Stimulated activated memory B cell treated with anti-CD40 and anti-IgM and Interleukin-4, amounts not matched to agents 10 μg/mL and 1 μg/mL and 100 μg/mL, for 72 hours (primary cell): Measurements from ENCODE around the gene KATNB1.
"Not testable (repeated sequence)": the region's sequence is repeated elsewhere in the genome, so short reads cannot be mapped to it uniquely, and the experiment has no call there.

Experiments used
- ATAC-seq: fragments of 150-1000 bp; cut with Tn5 transposase; 2 replicates; pipeline ENCODE4 v1.10.0; 2021
- H3K27ac Mint-ChIP-seq: one replicate; pipeline ENCODE4 v1.8.0; 2022; ENCODE audit warnings: mild to moderate bottlenecking, mixed read lengths
- H3K27me3 Mint-ChIP-seq: one replicate; pipeline ENCODE4 v1.8.0; 2022; ENCODE audit warnings: mixed read lengths
- H3K36me3 Mint-ChIP-seq: one replicate; pipeline ENCODE4 v1.8.0; 2022; ENCODE audit warnings: mixed read lengths
- H3K4me1 Mint-ChIP-seq: one replicate; pipeline ENCODE4 v1.8.0; 2022; ENCODE audit warnings: mixed read lengths
- H3K4me3 Mint-ChIP-seq: one replicate; pipeline ENCODE4 v1.8.0; 2022; ENCODE audit warnings: mild to moderate bottlenecking, moderate library complexity, mixed read lengths
- H3K9me3 Mint-ChIP-seq: one replicate; pipeline ENCODE4 v1.8.0; 2022; ENCODE audit warnings: mixed read lengths

KATNB1 gene

DNA sequence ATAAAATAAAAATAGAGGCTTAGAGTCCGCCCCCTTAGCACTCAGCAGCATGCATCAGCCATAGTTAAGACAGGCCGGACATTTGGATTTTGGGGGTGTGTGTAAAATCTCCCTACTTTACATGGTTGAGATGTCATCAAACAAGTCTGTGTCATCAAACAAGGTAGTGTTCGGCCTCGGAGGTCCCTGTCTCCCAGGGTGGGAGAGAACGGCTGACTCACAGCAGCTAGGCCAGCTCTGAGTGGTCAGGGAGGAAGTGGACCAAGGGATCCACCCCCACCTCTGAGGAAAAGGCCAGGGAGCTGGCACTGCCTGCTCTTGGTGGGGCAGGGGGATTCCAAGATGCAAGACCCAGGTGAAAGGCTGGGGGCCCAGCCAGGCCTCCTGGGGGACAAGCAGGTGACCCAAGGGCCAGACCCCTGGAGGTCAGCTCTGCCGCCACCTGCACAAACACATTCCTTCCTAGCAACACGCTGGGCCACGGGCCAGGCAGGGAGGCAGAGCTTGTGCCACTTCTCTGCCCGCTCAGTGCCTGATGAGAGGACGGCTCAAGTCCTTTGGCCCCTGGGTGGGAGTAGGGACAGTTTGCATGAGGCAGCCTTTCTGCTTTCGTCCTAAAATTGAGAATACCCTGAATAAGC lies 38.2 kb downstream of the KATNB1 start:
- Mint-ChIP-seq H3K9me3 (no peaks in the 10 kb centered on the region), H3K27ac (no peak overlapping the region), H3K4me1 (no peaks in the 10 kb centered on the region), H3K27me3 (peaks cover 9% of the 10 kb centered on the region), H3K4me3 (no peak overlapping the region), H3K36me3 (no peaks in the 10 kb centered on the region)
- no peak for ATAC-seq

DNA sequence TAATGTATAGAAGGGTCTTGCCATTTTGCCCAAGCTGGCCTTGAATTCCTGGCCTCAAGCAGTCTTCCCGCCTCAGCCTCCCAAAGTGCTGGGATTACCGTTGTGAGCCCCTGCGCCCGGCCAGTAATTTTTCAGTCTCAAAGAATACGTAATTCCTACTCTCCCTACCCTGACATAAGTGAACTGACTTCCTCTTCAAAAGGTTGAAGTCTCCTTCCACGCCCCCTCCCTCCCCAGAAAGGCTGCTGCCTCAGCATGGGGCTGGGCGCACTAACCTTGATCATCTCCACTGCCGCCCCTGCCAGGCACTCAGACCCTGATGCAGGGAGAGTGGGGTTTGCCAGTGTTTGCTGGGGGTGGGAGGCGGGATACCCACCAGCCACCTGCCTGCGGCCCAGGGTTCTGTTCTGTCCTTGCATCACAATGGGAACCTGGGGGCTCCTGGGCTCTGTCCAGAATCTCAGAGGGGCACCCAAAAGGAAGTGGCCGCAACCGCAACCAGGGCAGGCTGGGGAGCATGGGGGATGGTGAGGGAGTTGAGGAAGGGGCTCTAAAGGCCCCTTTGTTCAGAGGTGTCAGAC lies 39.2 kb downstream of the KATNB1 start:
- Mint-ChIP-seq H3K27me3 (peaks cover 9% of the 10 kb centered on the region), H3K4me3 (no peak overlapping the region), H3K27ac (no peak overlapping the region), H3K4me1 (no peaks in the 10 kb centered on the region), H3K36me3 (no peaks in the 10 kb centered on the region), H3K9me3 (no peaks in the 10 kb centered on the region)
- ATAC-seq, result no peak

DNA sequence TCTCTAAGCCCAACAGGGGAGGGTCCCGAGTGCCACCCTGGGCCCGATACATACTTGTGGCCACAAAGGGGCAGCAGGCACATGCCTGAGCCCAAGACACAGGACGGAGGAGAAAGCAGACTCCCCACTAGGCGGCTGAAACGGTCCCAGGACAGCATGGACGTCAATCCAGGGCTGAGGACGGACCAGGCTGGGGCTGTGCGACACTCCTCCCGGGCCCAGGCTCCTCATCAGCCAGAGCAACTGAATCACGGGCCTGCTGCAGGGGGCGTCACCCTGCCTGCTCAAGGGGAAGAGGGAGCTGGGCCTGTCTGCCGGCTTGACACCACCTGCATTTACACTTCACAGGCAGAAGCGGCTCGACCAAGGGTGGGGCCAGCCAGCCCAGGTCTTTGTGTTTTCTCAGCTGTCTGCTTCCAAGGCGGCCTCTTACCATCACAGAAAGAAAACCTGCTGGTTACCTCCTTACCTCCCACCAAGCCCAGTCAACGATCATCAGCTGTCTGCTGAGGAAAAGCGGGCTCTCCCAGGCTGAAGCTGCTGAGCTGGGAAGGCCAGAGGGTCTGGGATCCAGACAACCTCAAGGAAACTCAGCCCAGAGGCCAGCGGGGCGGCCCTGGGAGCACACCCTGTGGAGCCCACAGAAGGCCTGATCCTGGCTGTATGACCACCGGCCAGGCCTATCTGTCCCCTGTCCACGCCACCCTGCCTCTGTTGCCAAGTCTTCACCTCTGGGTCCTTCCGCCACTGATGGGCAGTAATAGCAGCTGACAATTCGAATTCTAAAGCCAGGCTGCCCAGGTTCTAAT lies 40.3 kb downstream of the KATNB1 start:
- no peak for ATAC-seq
- Mint-ChIP-seq H3K36me3 (no peaks in the 10 kb centered on the region), H3K4me1 (no peaks in the 10 kb centered on the region), H3K27ac (no peak overlapping the region), H3K27me3 (peaks cover 10% of the 10 kb centered on the region), H3K9me3 (no peaks in the 10 kb centered on the region), H3K4me3 (no peak overlapping the region)

DNA sequence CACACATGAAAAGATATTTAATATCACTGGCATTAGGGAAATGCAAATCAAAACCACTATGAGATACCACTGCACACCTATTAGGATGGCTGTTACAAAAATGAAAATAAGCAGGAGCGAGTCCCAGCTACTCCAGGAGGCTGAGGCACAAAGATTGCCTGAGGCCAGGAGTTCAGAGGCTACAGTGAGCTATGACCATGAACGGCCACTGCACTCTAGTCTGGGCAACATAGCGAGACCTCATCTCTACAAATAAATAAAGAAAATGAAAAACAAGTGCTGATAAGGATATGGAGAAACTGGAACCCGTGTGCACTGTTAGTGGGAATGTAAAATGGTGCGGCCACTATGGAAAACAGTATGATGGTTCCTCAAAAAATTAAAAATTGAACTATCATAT lies 43.1 kb downstream of the KATNB1 start:
- Mint-ChIP-seq H3K27me3 (peaks cover 7% of the 10 kb centered on the region), H3K27ac (no peak overlapping the region), H3K4me1 (no peaks in the 10 kb centered on the region), H3K9me3 (no peaks in the 10 kb centered on the region), H3K4me3 (no peak overlapping the region), H3K36me3 (no peaks in the 10 kb centered on the region)
- ATAC-seq, result no peak

GRCh38 chr16:57779836-57780235 lies 44.3 kb downstream of the KATNB1 start:
- H3K4me3 Mint-ChIP-seq, ATAC-seq, H3K36me3 Mint-ChIP-seq, H3K4me1 Mint-ChIP-seq, H3K27ac Mint-ChIP-seq, H3K9me3 Mint-ChIP-seq: not testable (repeated sequence)
- H3K27me3 Mint-ChIP-seq, result peaks cover 17% of the 10 kb centered on the region

GRCh38 chr16:57781349-57781740 lies 45.8 kb downstream of the KATNB1 start:
- Mint-ChIP-seq H3K27ac (no peak overlapping the region), H3K4me1 (no peaks in the 10 kb centered on the region), H3K9me3 (no peaks in the 10 kb centered on the region)

DNA sequence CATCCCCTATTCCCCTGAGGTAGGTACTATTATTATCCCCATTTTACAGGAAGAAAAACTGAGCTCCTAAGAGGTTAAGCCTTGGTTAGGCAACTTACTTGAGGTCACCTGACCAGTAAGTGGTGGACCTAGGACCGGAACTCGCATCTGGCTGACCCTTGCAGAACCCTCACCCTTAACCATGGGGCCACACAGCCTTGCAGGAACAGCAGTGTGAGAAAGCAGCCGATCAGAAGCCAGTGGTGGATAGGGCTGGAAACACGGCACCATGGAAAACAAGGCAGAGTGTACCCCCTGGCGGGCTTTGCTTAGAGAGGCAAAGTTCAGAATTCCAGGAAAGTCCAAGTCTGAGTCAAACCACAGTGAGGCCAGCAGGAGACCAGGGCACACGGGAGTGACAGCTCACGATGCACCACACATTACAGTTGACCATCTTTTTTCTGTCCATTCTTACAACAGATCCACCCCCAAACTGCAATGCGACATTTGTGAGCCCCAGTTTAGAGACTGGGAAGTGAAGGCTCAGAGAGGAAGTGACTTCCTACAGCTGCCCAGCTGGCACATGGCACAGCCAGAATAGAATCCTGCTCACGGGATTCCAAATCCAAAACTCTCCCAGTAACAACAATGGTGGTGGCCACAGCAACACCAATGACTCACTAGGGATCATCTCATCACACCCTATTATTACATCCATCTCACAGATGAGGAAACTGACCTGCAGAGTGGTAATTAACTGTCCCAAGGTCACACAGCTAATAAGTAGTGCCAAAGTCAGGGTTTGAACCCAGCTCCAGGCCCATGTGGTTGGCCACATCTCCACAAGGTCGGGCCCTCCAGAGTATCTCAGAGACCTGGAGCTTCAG lies 46.4 kb downstream of the KATNB1 start:
- no peak for ATAC-seq
- Mint-ChIP-seq H3K4me1 (no peaks in the 10 kb centered on the region), H3K36me3 (no peaks in the 10 kb centered on the region), H3K27ac (no peak overlapping the region), H3K4me3 (no peak overlapping the region), H3K27me3 (peaks cover 33% of the 10 kb centered on the region), H3K9me3 (no peaks in the 10 kb centered on the region)

More at GRCh38 chr16:57781349-57781740, 45.8 kb downstream of the KATNB1 start:
- Mint-ChIP-seq H3K4me3 (no peak overlapping the region), H3K27me3 (peaks cover 29% of the 10 kb centered on the region), H3K36me3 (no peaks in the 10 kb centered on the region)
- no peak for ATAC-seq

DNA sequence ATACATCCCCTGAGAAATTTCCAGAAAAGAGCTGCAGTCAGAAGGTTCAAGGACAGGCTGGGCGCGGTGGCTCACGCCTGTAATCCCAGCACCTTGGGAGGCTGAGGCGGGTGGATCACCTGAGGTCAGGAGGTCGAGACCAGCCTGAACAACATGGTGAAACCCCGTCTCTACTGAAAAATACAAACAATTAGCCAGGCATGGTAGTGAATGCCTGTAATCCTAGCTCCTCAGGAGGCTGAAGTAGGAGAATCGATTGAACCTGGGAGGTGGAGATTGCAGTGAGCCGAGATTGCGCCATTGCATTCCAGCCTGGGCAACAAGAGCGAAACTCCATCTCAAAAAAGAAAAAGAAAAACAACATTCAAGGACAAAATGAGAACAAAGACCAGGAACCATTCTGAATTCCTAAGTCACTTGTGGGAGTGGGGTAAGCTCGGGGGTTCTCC lies 47.1 kb downstream of the KATNB1 start:
- H3K27ac Mint-ChIP-seq, ATAC-seq, H3K4me1 Mint-ChIP-seq, H3K36me3 Mint-ChIP-seq, H3K4me3 Mint-ChIP-seq, H3K9me3 Mint-ChIP-seq: not testable (repeated sequence)
- H3K27me3 Mint-ChIP-seq, result peaks cover 33% of the 10 kb centered on the region

DNA sequence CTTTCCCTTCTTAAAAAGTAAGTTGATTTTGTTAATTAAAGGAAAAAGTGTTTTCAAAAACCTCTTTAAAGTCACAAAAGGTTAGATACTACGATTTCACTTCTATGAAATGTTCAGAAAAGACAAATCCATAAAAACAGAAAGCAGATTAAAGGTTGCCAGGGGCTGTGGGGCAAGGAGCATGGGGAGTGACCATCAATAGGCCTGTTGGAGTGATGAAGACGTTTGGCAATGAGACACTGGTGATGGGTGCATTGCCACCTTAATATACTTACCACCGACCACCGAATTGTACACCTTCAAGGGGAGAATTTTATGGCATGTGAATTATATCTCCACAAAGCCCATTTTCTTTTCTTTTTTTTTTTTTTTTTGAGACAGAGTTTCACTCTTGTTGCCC lies 47.5 kb downstream of the KATNB1 start:
- no peak for ATAC-seq
- Mint-ChIP-seq H3K27me3 (peaks cover 33% of the 10 kb centered on the region), H3K36me3 (no peaks in the 10 kb centered on the region), H3K27ac (no peak overlapping the region), H3K4me3 (no peak overlapping the region), H3K9me3 (no peaks in the 10 kb centered on the region), H3K4me1 (no peaks in the 10 kb centered on the region)

DNA sequence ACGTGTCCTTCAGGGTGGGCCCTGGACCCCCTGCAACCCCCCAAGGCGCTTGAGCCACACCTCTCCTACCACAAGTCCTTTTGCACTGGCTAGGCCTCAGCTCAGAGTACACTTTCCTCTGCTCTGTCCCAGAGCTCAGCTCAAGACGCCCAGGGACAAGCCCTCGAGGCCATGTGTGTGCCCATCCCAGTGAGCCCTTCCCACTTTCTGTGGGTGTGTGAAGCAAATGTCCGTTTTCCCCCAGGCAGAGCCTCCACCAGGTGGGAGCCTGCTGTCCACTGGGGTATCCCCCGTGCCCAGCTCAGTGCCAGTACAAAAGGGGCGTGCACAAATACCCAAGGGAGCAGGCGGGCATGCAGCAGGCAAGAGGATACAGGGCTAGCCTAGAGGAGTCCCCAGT lies 48.3 kb downstream of the KATNB1 start:
- no peaks in the 10 kb centered on the region for H3K9me3 Mint-ChIP-seq
- no peak for ATAC-seq
- no peaks in the 10 kb centered on the region for H3K36me3 Mint-ChIP-seq
- H3K27ac Mint-ChIP-seq, result no peak overlapping the region
- H3K4me1 Mint-ChIP-seq, result no peaks in the 10 kb centered on the region
- peaks cover 33% of the 10 kb centered on the region for H3K27me3 Mint-ChIP-seq
- no peak overlapping the region for H3K4me3 Mint-ChIP-seq

DNA sequence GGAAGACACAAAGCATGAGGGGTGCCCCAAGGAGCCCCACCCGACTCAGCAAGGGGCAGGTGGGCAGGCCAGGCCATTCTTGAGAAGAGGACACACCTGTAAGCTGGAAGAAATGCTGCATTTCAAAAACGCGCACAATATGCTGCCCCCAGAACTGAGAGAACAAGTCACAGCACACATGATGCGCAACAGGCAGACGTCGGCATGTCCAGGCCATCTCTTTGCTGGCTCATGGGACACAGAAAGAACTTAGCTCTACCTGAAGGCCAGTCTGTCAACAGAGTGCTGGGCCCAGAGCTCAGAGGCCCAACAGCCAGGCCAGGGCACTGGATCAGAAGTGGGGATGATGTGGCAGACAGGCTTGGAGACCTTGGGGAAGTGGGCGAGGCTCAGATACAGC lies 48.8 kb downstream of the KATNB1 start:
- Mint-ChIP-seq H3K9me3 (no peaks in the 10 kb centered on the region), H3K4me3 (no peak overlapping the region), H3K27me3 (peaks cover 33% of the 10 kb centered on the region), H3K27ac (no peak overlapping the region), H3K36me3 (no peaks in the 10 kb centered on the region), H3K4me1 (no peaks in the 10 kb centered on the region)
- ATAC-seq, result no peak

DNA sequence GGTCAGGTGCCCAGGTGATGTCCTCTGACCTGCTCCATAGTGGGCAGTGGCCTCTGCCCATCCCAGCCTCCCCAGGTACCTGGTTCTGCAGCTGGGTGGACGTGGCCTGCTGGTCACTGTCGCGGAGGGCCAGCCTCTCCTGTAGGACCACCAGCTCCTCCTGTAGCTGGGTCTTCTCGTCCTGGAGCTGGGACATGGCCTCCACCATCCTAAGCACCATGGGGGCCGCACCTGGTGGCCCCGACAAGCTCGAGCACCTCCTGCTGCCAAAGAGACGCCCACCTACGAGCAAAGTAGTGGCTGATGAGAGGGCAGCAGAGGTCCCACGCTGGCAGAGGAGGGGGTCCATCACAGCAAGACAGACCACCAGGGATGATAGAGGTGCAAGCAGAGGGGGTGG lies 49.8 kb downstream of the KATNB1 start:
- Mint-ChIP-seq H3K27me3 (peaks cover 33% of the 10 kb centered on the region), H3K4me3 (no peak overlapping the region), H3K27ac (no peak overlapping the region), H3K36me3 (no peaks in the 10 kb centered on the region), H3K4me1 (no peaks in the 10 kb centered on the region), H3K9me3 (no peaks in the 10 kb centered on the region)
- ATAC-seq, result no peak

DNA sequence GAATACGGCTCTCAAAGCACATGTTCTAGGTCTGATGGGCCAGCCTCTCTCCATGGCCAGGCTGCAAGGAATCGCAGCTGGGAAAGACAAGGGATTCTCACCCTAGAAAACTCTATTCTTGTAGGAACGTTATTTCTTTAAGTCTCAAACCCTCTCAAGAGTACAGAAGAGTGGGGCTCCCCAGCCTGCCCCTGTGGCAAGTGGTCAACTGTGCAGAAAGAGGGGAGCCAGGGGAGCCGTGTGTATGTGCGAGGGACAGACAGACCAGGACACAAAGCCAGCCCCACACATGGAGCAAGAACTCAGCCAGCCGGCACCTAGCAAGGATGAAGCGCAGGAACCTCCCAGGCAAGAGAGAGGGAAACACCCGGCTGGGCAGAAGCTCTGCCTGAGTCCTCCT lies 50.4 kb downstream of the KATNB1 start:
- H3K4me1 Mint-ChIP-seq, result no peaks in the 10 kb centered on the region
- no peaks in the 10 kb centered on the region for H3K36me3 Mint-ChIP-seq
- no peak overlapping the region for H3K4me3 Mint-ChIP-seq
- H3K27ac Mint-ChIP-seq, result no peak overlapping the region
- peaks cover 31% of the 10 kb centered on the region for H3K27me3 Mint-ChIP-seq
- ATAC-seq, result no peak
- H3K9me3 Mint-ChIP-seq, result no peaks in the 10 kb centered on the region

GRCh38 chr16:57786632-57787518 lies 51.3 kb downstream of the KATNB1 start:
- Mint-ChIP-seq H3K27me3 (peaks cover 26% of the 10 kb centered on the region), H3K4me3 (no peak overlapping the region), H3K9me3 (no peaks in the 10 kb centered on the region), H3K27ac (no peak overlapping the region), H3K4me1 (no peaks in the 10 kb centered on the region), H3K36me3 (no peaks in the 10 kb centered on the region)
- ATAC-seq, result no peak
